Neuronal stem cell (in vitro differentiated cells): Measurements from ENCODE around the gene MUL1.

Experiments
- DNase-seq: peaks from one replicate; pipeline ENCODE4 v3.0.0-alpha.2; 2013; ENCODE audit warnings: low spot score
- H2AFZ ChIP-seq: one replicate; pipeline ENCODE4 v1.6.1; 2013; ENCODE audit warnings: mild to moderate bottlenecking, low read length, inconsistent platforms
- H2AK5ac ChIP-seq: 2 replicates; pipeline ENCODE4 v1.6.1; 2013; ENCODE audit warnings: low read depth, mild to moderate bottlenecking, inconsistent platforms, low read length, moderate library complexity, mixed read lengths
- H2BK120ac ChIP-seq: 2 replicates; pipeline ENCODE4 v1.6.1; 2013; ENCODE audit warnings: low read depth, mild to moderate bottlenecking, inconsistent platforms, low read length, moderate library complexity, mixed read lengths
- H2BK12ac ChIP-seq: one replicate; pipeline ENCODE4 v1.6.1; 2013; ENCODE audit warnings: low read length, inconsistent platforms
- H2BK15ac ChIP-seq: 2 replicates; pipeline ENCODE4 v1.6.1; 2013; ENCODE audit warnings: mild to moderate bottlenecking, low read length, inconsistent platforms, mixed read lengths
- H2BK5ac ChIP-seq: one replicate; pipeline ENCODE4 v1.6.1; 2013; ENCODE audit warnings: inconsistent platforms, mild to moderate bottlenecking, low read length, moderate library complexity
- H3K14ac ChIP-seq: one replicate; pipeline ENCODE4 v1.6.1; 2013; ENCODE audit warnings: low read length, inconsistent platforms
- H3K18ac ChIP-seq: 2 replicates; pipeline ENCODE4 v1.6.1; 2013; ENCODE audit warnings: low read length, inconsistent platforms
- H3K23ac ChIP-seq: 2 replicates; pipeline ENCODE4 v1.6.1; 2013; ENCODE audit warnings: low read depth, mild to moderate bottlenecking, mixed read lengths, low read length, inconsistent platforms; ENCODE audit not compliant: poor library complexity
- H3K27ac ChIP-seq: replicated peaks from 3 replicates; pipeline ENCODE4 v1.5.1; 2013; ENCODE audit warnings: low read length, inconsistent platforms
- H3K27me3 ChIP-seq, 3 experiments: 2 replicates each; pipeline ENCODE4 v1.6.1; 2013; ENCODE audit warnings: low read length in 3 of 3, mild to moderate bottlenecking in 2 of 3, inconsistent platforms in 1 of 3, low read depth in 1 of 3, mixed read lengths in 1 of 3, moderate library complexity in 1 of 3; ENCODE audit not compliant: control insufficient read depth in 3 of 3, insufficient read depth in 3 of 3
- H3K36me3 ChIP-seq, 2 donors: replicated peaks in 1 of 2; 2 replicates each; pipeline ENCODE4 v1.6.1; 2013; ENCODE audit warnings: low read length in 2 of 2; ENCODE audit not compliant: control insufficient read depth in 2 of 2, insufficient read depth in 2 of 2
- H3K4ac ChIP-seq: 2 replicates; pipeline ENCODE4 v1.6.1; 2013; ENCODE audit warnings: inconsistent platforms, mild to moderate bottlenecking, low read length, moderate library complexity
- H3K4me1 ChIP-seq, 2 donors: 1 replicate in 1 of 2; 2 replicates in 1 of 2; pipeline ENCODE4 v1.6.1; 2013; ENCODE audit warnings: low read length in 2 of 2, low read depth in 1 of 2; ENCODE audit not compliant: control insufficient read depth in 2 of 2, insufficient read depth in 1 of 2
- H3K4me2 ChIP-seq: one replicate; pipeline ENCODE4 v1.6.1; 2013; ENCODE audit warnings: mild to moderate bottlenecking, low read length, inconsistent platforms; ENCODE audit not compliant: insufficient read depth, poor library complexity, severe bottlenecking
- H3K4me3 ChIP-seq, 2 donors: 2 replicates each; pipeline ENCODE4 v1.5.1; 2013; ENCODE audit warnings: low read length in 2 of 2, mild to moderate bottlenecking in 2 of 2, inconsistent platforms in 1 of 2, moderate library complexity in 1 of 2
- H3K79me1 ChIP-seq: one replicate; pipeline ENCODE4 v1.6.1; 2013; ENCODE audit warnings: low read depth, mild to moderate bottlenecking, inconsistent platforms, low read length, moderate library complexity
- H3K9ac ChIP-seq: one replicate; pipeline ENCODE4 v1.6.1; 2013; ENCODE audit warnings: mild to moderate bottlenecking, low read depth, low read length, inconsistent platforms; ENCODE audit not compliant: poor library complexity
- H3K9me3 ChIP-seq, 2 donors: replicated peaks in 1 of 2; 2 replicates each; pipeline versions ENCODE3 to v1.6.1; 2013; ENCODE audit warnings: low read length in 2 of 2, mild to moderate bottlenecking in 2 of 2, inconsistent platforms in 1 of 2, low read depth in 1 of 2, mixed read lengths in 1 of 2, moderate library complexity in 1 of 2; ENCODE audit not compliant: control insufficient read depth in 2 of 2, insufficient read depth in 1 of 2
- H4K8ac ChIP-seq: one replicate; pipeline ENCODE4 v1.6.1; 2013; ENCODE audit warnings: low read depth, mild to moderate bottlenecking, inconsistent platforms, low read length, moderate library complexity
- H4K91ac ChIP-seq: one replicate; pipeline ENCODE4 v1.6.1; 2013; ENCODE audit warnings: low read length, low read depth, mild to moderate bottlenecking, inconsistent platforms; ENCODE audit not compliant: poor library complexity
- WGBS, 2 donors: extraction: QIAGEN DNeasy Blood & Tissue Kit; methylation state at CpG; one replicate each; pipeline ENCODE4 v1.1.7; 2013; ENCODE audit warnings: missing lambda C conversion rate in 2 of 2, mixed read lengths in 1 of 2; ENCODE audit not compliant: insufficient read length in 2 of 2, insufficient replicate concordance in 1 of 2; ENCODE audit errors: extremely low coverage in 2 of 2; 5-methylcytosine and 5-hydroxymethylcytosine counted together

The MUL1 gene

DNA sequence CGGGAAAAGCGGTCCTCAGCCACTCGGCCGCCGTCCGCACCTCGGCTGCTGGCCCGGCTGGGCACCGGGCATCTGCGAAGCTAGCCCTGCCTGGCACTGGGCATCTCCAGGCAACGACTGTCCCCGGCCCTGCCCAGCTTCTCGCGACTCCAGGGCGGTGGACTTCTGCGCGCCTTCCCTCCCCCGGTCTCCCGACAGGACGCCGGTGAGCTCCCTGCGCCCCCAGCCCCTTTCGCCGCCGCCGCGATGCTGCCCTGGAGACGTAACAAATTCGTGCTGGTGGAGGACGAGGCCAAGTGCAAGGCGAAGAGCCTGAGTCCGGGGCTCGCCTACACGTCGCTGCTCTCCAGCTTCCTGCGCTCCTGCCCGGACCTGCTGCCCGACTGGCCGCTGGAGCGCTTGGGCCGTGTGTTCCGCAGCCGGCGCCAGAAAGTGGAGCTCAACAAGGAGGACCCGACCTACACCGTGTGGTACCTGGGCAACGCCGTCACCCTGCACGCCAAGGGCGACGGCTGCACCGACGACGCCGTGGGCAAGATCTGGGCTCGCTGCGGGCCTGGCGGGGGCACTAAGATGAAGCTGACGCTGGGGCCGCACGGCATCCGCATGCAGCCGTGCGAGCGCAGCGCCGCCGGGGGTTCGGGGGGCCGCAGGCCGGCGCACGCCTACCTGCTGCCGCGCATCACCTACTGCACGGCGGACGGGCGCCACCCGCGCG is 44.9 kb upstream of the MUL1 start:
- Histone ChIP-seq H3K4me2 (peak overlapping the region; percentile 100), H4K8ac (peak overlapping the region; percentile 48), H3K9ac (peak overlapping the region; percentile 92), H3K27me3 (peaks cover 19 to 84% (median 58%) of the 10 kb centered on the region in 3 experiments), H3K27ac (no peak overlapping the region), H2AK5ac (peak overlapping the region; percentile 70), H4K91ac (peak overlapping the region; percentile 53), H3K9me3 (peaks cover 0 to 1% of the 10 kb centered on the region in 2 donors), H3K18ac (peak overlapping the region; percentile 94), H3K4me1 (peaks cover 0 to 9% of the 10 kb centered on the region in 2 donors), H3K4ac (no peak overlapping the region), H2BK120ac (no peak overlapping the region), H3K4me3 (peak overlapping the region; percentile 46 to 83), H3K23ac (peak overlapping the region; percentile 93), H2BK5ac (peak overlapping the region; percentile 19), H2BK15ac (peak overlapping the region; percentile 75), H3K14ac (peak overlapping the region; percentile 71), H2BK12ac (peak overlapping the region; percentile 94), H3K79me1 (no peaks in the 10 kb centered on the region), H3K36me3 (no peaks in the 10 kb centered on the region), H2AFZ (peak overlapping the region; percentile 86)
- WGBS, 2 donors, result no CpG with 5 or more reads among the region's 82 CpGs
- DNase-seq, result peak; percentile 21

DNA sequence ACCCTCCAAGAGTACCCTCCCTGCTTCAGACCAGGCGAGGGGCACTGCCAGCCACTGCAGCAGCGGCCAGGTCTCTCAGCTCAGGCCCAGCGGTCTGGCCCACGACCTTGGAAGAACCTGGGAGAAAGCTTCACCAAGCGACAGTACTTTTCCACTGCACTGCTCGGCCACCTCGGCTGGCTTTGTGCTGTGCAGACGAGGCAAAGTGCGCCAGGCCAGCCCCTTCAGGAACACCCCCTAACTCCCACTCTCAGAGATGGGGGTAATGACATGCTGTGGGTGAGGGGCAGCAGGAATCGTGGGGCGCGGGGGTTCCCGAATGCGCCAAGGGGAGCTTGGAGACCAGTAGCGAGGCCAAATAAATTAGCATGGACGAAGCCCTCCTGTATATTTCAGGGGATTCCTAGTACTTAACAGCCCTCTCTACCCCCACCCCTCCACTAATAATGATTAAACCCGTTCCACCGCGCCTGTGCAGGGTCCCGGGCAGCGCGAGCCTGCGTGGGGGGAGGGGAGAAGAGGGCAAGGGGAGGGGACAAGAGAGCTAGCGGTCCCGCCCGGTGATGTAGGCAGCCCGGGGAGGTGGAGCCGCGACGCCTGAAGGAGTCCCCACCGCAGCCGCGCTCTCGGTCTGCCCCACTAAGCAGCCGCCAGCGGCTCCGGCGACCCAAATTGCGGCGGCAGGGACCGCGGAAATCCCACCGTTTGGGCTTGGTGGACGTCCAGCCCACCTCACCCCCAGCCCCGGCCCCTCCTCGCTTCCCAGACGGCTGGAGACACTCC is 44.2 kb upstream of the MUL1 start, which contains the start of gene FAM43B:
Gene FAM43B (plus strand): TSS at position 629 of the 783 bp plus-strand sequence. CDS start 401 bp downstream, outside the sequence.
- peaks cover 0 to 9% of the 10 kb centered on the region in 2 donors for H3K4me1 ChIP-seq
- peaks cover 19 to 78% (median 54%) of the 10 kb centered on the region in 3 experiments for H3K27me3 ChIP-seq
- H3K23ac ChIP-seq, result peak within 1 kb of the TSS; percentile 93
- H3K14ac ChIP-seq, result peak within 1 kb of the TSS; percentile 71
- H3K4me3 ChIP-seq, result peak within 1 kb of the TSS; percentile 46 to 83
- peak within 1 kb of the TSS; percentile 48 for H4K8ac ChIP-seq
- peak within 1 kb of the TSS; percentile 92 for H3K9ac ChIP-seq
- peak within 1 kb of the TSS; percentile 94 for H3K18ac ChIP-seq
- peak within 1 kb of the TSS; percentile 94 for H2BK12ac ChIP-seq
- peak within 1 kb of the TSS; percentile 70 for H2AK5ac ChIP-seq
- peak; percentile 80 for DNase-seq
- no peaks in the 10 kb centered on the region for H3K79me1 ChIP-seq
- no peak within 1 kb of the TSS for H3K4ac ChIP-seq
- H4K91ac ChIP-seq, result peak within 1 kb of the TSS; percentile 53
- H3K36me3 ChIP-seq, result no peaks in the 10 kb centered on the region
- no CpG with 5 or more reads among the region's 47 CpGs for WGBS, 2 donors
- H3K27ac ChIP-seq, result peak within 1 kb of the TSS; percentile 55
- no peaks in the 10 kb centered on the region for H3K9me3 ChIP-seq
- no peak within 1 kb of the TSS for H2BK120ac ChIP-seq
- H2BK5ac ChIP-seq, result peak within 1 kb of the TSS; percentile 19
- peak within 1 kb of the TSS; percentile 100 for H3K4me2 ChIP-seq
- H2BK15ac ChIP-seq, result peak within 1 kb of the TSS; percentile 94
- H2AFZ ChIP-seq, result peak within 1 kb of the TSS; percentile 86

- Histone ChIP-seq H3K79me1 (no peaks in the 10 kb centered on the region), H2BK15ac (peak overlapping the region; percentile 23), H2BK120ac (no peak overlapping the region), H2BK5ac (no peak overlapping the region), H3K18ac (no peak overlapping the region), H3K4me2 (no peak overlapping the region), H2BK12ac (no peak overlapping the region), H3K9me3 (no peaks in the 10 kb centered on the region), H4K8ac (no peak overlapping the region), H3K4me1 (peaks cover 0 to 9% of the 10 kb centered on the region in 2 donors), H3K9ac (no peak overlapping the region), H3K36me3 (no peaks in the 10 kb centered on the region), H3K14ac (no peak overlapping the region), H2AK5ac (peak overlapping the region; percentile 5), H2AFZ (no peak overlapping the region), H3K4ac (no peak overlapping the region), H3K27me3 (peaks cover 19 to 69% (median 47%) of the 10 kb centered on the region in 3 experiments), H3K4me3 (no peak overlapping the region), H3K27ac (no peak overlapping the region), H4K91ac (no peak overlapping the region), H3K23ac (no peak overlapping the region)
- WGBS, 2 donors, result no CpG with 5 or more reads among the region's 3 CpGs
- DNase-seq, result no peak
Measured at GRCh38 chr1:20551161-20551560, 43.2 kb upstream of the MUL1 start.

DNA sequence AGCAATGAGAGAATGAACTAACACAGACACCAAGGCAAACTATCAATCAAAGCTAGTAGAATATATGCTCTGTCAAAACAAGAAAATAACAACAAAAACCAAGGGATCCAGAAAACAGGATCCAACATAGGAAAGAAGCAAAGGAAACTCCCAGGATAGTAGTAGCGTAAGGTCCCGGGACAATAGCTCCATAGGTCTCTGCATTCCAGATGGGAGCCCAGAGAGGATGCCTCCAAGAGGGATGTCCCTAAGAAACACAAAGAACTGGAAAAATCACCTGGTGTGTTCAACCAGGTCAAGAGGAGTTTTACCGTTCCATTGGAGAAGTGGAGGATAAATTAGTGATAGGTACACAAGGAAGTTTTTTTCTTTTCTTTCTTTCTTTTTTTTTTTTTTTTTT is 38.7 kb upstream of the MUL1 start:
- H2BK12ac ChIP-seq, result no peak overlapping the region
- H2BK15ac ChIP-seq, result no peak overlapping the region
- H3K79me1 ChIP-seq, result no peaks in the 10 kb centered on the region
- no peak overlapping the region for H3K14ac ChIP-seq
- no peak overlapping the region for H3K23ac ChIP-seq
- no peak overlapping the region for H2BK5ac ChIP-seq
- H4K8ac ChIP-seq, result no peak overlapping the region
- no peak overlapping the region for H3K4me3 ChIP-seq
- no peak overlapping the region for H2AFZ ChIP-seq
- no peak overlapping the region for H4K91ac ChIP-seq
- H3K9me3 ChIP-seq, result no peaks in the 10 kb centered on the region
- no peak overlapping the region for H3K4me2 ChIP-seq
- H2BK120ac ChIP-seq, result no peak overlapping the region
- H3K36me3 ChIP-seq, result no peaks in the 10 kb centered on the region
- H2AK5ac ChIP-seq, result no peak overlapping the region
- no peak overlapping the region for H3K4ac ChIP-seq
- peaks cover 0 to 5% of the 10 kb centered on the region in 2 donors for H3K4me1 ChIP-seq
- no peak overlapping the region for H3K9ac ChIP-seq
- H3K27me3 ChIP-seq, result peaks cover 0 to 45% (median 10%) of the 10 kb centered on the region in 3 experiments
- no CpG with 5 or more reads among the region's 3 CpGs for WGBS, 2 donors
- H3K18ac ChIP-seq, result no peak overlapping the region
- no peak for DNase-seq
- no peak overlapping the region for H3K27ac ChIP-seq
